ENCODE results near the gene FRMPD4.
"Not testable (repeated sequence)": the region's sequence is repeated elsewhere in the genome, so short reads cannot be mapped to it uniquely, and the experiment has no call there.

Gene FRMPD4

DNA sequence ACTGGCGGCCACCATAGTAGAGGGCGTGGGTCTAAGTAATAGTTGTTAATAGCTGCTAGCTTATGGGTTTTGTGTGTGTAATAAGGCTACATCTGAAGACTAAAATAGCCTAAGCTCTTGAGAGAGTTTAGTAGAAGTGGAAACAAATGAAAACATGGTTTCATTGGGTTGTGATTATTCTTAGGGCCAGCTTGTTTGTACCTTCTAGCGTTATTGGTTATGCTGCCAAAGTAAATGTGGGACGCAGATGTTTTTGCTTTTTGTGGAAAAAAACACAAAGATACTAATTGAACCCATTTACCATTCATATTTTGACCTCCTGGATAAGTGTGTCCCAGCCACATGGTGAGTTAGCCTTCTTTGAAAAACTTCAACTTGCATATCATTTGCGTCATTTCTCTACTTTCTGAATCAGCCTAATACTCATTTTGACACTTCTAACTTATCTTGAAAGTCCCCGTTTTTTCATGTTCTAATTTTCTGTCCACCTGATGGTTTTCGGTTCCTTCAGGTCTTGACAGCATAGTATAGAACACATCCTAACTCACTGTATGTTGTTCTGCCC, 305.3 kb downstream of the FRMPD4 start:
- no peak for DNase-seq

DNA sequence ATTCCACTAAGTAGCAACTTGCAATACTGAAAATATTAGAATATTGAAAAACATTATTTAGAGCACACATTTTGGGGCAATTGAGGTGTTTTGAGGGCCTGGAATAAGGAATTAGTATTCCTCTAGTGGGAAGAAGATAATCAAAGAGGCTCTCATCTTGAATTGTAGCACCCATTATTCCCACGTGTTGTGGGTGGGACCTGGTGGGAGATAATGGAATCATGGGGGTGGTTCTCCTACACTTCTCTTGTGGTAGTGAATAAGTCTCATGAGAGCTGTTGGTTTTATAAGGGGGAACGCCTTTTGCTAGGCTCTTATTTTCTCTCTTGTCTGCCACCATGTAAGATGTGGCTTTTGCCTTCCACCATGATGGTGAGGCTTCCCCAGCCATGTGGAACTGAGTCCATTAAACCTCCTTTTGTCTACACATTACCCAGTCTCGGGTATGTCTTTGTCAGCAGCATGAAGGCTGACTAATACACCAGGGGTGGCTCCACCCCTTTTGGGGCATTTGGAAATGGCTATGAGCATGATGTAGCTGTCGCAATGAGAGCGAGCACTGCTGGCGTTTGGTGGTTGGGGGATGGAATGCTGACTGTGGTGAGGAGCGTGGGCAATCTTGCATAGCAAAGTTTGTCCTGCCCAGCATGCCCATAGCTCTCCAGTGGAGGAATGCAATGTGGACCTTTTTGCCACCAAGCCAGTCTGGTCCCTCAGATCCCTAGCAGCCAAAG, 308.2 kb downstream of the FRMPD4 start:
- no peak for DNase-seq

DNA sequence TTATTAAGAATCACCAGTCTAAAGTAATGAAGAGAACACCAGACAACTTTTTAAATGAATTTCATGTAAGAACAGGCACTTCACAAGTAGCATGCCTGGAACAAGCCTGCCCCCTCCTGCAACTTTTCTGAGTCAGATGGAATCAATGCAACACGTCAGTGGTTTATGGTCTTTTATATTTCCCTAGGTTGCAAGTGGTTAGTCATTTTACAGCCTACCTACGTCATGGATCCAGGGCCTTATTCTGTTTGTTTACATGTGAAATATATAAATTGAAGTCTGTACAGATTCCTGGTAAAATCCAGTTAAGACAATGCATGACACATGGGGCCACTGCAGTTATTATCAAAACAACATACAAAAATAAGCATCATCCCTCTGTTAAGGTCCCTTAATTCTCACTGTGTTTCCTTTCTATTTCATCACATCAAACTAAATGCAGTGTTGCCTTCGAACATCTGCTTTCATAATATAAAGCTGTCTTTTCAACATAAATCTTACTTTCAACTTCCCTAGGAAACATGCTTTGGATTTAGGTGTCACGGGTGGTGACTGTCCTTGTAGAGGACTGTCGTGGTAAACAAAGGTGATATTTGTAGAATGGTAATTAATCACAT, 309.3 kb downstream of the FRMPD4 start:
- DNase-seq, result no peak

DNA sequence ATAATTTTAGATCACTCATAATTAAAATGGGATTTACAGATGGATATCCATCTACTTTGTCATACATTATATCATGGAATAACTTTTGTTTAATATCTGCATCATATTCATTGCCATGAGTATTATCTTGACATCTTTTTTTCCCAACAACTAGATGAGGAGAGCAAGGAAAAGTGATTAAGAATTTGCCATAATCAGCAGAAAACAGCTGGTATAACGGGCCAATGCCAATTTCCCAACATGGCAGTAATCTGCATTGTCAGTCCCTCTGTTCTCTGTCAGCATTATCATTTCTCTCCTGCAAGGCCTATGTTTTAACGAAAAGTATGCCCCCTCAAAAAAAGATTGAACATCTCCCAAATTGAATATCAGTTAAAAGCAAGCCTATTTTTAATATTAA, 314.0 kb downstream of the FRMPD4 start:
- no peak for DNase-seq

DNA sequence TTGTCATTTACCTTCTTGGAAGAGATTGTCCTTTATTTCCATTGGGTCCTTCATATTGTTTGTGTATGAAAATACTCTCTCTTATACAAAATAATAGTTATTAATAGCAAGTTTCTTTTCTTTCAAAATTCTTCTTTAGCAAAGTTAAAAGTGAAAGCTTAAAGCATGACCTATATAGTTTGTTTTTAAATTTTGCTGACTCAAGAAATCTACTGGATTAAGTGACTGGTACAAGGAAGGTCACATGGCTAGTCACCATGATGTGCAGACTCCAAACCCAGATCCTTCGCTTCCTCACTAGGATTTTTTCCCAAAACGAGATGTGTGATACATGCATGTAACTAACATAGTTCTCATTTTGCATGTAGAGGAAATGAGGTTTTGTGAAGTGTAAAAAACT, 322.7 kb downstream of the FRMPD4 start:
- no peak for DNase-seq

DNA sequence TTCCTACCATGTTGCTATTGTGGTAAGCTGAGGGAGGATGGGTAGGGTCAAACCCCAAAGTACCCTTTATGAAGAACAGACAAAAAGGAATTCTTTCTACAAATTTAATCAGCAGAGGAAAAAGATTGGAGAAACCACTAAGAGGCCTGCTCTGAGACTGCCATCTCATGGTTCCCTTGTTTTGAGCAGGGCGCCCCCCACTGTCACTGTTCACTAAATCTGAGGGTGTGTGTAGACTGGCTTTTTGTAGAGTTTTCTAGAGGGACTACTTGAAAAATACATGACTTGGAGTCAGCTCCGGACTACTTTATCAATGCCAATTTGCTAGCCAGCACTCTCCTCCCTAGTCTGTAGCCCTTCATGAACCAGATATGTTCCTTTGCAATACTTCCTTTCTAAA, 324.8 kb downstream of the FRMPD4 start:
- DNase-seq, result no peak

DNA sequence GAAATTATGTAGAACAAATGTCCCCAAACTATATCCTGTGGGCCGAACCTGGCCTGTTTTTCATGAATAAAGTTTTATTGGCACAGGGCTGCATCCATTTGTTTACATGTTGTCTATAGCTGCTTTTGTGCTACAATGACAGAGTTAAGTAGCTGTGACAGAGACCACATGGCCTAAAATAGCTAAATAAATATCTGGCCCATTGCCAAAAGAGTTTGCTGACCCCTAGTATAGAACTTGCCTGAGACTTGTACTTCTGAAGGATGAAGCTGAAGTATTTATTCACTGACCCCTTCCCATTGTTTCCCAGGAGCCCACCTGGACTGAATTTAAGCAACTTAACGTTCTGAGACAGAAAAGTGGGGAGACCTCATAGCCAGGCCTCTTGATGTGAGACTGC, 325.6 kb downstream of the FRMPD4 start:
- no peak for DNase-seq

DNA sequence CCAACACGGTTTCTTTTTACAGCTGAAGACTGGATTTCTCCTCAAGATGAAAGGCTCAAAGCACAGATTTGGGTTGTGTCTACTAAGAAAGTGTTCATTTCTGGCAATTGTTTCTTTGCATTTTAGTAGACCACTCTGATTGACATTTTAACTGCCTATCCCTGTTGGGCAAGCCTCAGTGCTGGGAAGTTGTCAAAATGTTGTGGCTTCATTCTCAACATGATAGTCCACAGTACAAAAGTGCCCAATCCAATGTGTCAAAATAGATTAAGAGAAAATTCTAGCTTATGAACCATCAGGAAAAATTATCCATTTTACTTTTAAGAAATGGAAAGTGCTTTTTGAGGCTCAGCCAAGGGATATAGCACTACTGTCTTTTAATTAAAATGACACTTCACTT, 329.0 kb downstream of the FRMPD4 start:
- DNase-seq, result no peak

DNA sequence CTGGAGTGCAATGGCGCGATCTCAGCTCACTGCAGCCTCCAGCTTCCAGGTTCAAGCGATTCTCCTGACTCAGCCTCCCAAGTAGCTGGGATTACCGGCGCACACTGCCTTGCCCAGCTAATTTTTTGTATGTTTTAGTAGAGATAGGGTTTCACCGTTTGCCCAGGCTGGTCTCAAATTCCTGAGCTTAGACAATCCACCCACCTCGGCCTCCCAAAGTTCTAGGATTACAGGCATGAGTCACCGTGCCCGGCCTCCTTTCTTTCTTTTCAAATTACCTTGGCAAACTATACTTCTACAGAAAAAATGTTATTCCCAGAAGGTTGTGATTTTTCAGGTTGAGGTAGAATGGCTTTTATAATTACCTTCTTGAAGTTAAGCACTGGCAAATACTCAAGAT, 331.0 kb downstream of the FRMPD4 start:
- DNase-seq, result no peak

DNA sequence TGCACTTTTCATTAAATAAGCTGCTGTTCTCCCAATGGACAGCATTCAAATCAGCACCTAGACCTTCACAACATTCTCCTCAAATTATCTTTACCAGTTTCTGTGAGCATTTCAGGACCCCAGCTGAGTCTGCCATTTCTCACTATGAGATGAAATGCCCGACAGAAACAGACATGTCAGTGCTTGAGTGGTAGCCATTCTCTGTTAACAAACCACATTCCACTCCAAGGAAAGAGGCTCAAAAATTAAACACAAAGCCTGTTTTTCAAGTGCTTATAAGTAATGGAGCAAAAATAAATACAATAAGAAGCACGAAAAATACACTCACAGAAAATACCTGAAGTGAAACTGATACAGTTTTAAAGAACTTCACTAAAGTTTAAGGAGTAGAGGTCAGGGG, 332.8 kb downstream of the FRMPD4 start:
- DNase-seq, result no peak

DNA sequence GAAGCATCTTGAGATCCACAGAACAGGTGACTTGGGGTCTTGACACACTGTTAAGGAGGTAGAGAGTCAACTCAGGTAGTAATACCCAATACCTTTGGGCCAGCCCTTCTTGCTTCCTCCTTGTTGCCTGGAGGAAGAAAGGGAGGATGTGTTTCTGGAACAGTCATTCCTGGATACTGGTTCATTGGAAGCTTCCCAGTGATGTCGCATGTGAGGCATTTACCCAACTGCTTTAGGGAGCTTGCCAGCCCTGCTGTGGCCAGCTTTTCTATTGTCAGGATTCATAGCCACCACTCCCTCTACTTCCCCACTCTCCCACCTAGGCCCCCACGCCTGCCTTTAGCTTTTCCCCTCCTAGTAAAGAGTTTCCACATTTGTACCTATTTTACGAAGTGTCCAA, 342.7 kb downstream of the FRMPD4 start:
- DNase-seq, result no peak

DNA sequence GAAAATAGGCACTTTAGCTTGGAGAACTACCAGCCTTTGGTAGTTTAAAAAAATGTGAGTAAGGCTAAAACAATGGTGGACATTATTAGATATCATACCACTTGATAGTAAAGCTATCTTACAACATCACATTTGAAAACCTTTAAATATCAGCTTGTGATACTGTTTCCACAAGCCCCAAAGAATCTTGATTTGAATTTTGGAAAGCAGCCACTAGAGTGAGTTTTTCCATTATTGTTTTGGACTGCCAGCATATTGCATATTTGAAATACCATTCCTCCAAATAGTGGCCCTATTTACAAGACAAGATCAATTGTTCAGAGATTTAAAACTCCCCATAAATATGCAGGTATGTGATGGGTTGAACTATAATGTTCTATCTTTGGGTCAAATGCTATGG, 349.9 kb downstream of the FRMPD4 start:
- no peak for DNase-seq

DNA sequence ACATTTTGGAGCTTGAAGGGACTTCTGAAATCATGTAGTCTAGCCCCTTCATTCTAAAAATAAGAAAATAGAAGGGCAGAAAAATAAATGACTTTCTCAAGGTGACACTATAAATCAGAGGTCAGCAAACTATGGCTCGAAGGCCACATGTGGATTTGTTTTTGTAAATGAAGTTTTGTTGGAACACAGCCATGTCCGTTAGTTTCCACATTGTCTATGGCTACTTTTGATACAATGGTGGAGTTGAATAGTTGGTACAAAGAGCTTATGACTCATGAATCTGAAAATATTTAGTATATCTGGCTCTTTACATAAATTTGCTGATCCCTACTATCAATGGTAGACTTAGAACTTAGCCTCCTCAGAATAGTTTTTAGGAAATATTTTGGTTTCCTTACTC, 350.5 kb downstream of the FRMPD4 start:
- no peak for DNase-seq

DNA sequence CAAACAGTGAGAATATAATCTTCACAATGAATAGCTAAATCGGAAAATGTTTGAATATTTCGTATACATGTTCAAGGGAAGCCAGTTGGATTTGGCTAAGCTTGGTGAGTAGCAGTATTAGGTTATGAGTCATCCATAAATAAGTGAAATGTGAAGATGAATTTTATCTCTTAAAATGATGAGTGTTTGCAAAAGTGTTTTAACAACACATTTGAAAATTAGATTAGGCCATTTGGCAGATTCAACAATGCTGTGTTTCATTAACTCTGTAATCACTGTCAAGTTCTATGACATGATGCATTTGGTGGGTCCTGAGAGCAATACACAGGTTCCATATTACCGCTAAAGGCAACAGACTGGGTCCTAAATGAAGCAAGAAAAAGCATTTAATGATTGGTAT, 351.1 kb downstream of the FRMPD4 start:
- DNase-seq, result no peak

DNA sequence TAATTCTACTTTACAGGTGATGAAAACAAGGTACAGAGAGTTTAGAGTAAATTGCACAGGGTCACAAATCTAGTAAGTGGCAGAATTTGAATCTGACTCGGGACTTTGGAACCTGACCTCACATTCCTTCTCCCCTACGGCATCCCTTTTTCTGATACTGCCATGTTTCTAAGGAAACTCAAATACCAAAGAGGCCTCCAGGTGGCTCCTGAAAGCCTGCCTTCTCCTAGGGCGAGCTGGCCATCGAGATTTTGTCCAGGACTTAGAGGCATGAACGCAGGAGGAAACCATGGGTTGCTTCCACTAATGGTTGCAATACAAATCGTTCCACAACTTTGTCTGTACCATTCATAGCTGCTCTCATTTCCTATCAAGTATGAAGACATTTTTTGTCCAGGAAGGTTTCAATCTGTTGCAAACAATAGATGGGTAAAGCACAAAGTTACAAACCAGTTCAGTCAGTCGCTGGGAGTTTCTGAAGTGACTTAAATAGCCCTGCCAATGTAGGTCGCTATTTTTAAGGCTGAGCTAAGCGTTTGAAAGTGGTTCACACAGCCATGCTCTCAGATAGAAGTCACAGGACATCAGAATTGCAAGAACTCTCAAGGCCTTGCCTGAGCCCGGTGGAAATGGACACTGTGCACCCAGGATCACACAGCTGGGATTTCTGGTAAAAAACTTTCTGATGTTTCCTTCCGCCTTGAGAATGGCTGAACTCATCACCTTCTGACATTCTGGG, 356.3 kb downstream of the FRMPD4 start:
- no peak for DNase-seq

DNA sequence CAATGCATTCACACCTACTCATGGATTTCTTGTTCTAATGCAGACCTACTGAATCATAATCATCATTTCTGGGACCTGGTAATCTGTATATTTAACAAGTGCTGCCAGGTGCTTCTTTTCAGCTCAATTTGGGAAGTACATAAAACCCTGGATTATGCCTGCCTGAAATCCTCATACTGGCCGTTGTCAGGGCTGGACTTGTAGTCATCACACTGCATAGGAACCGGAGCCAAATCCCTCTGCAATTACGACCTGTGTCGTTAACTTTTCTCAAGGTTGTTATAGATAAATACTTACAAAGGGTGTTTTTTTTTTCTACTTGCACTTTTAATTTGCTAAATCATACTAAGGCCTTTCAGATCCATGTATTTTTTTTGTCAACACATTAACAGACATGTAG, 358.1 kb downstream of the FRMPD4 start:
- DNase-seq, result no peak

DNA sequence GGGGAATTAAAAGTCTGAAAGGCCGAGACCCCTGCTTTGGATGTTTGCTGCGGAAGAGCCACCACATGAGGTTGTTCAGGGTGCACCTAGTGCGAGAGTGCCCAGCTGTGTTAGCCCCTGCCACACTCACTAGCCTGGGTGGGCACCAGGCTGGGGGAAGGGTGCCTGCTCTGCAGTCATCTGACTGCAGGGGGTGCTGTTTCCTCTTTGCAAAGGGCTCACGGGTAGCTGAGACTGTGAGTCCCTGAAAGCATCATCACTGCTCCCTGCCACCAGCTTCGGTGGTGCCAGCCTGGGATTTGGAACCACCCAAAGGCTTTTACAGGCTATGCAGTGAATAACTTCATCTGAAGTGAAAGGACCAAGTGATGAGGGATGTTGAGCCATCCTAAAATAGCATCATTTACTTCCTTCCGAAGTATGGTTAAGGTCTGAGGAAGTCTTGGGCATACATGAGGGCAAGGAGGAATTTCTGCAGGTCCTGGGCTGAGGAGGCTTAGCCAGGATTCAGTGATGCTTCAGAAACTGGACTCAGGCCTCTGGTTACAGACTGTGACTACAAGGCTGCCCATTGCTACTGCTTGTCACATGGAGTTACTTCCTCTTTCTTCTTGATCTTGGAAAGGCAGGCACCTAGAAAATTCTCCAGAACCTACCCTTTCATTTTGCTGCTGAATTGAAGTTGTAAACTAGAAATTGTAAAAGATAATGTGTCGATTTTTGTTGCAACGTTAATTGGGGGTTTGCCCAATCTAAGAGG, 359.7 kb downstream of the FRMPD4 start:
- no peak for DNase-seq

DNA sequence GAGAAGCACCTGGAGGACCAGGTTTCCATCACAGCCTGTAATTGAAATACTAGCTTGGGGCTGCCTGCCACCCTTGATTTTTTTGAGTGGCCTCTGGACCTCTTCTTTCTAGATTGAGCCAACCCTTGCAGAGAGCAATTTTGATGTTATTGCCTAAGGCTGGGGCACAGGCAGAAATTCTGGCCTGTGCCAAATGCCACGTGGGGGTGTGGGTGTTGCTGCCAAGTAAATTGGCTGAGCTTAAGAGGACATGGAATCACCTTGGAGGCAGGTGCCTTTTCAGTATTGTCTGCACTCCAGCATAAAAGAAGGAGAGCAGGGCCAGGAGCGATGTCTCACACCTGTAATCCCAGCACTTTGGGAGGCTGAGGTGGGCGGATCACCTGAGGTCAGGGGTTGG, 366.9 kb downstream of the FRMPD4 start:
- DNase-seq, result no peak

DNA sequence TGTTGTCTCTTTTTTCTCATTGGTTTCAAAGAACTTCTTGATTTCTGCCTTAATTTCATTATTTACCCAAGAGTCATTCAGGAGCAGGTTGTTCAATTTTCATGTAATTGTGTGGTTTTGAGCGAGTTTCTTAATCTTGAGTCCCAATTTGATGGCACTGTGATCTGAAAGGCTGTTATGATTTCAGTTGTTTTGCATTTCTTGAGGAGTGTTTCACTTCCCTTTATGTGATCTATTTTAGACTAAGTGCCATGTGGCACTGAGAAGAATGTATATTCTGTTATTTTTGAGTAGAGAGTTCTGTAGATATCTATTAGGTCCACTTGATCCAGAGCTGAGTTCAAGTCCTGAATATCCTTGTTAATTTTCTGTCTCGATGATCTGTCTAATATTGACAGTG, 377.1 kb downstream of the FRMPD4 start:
- DNase-seq, result not testable (repeated sequence)

DNA sequence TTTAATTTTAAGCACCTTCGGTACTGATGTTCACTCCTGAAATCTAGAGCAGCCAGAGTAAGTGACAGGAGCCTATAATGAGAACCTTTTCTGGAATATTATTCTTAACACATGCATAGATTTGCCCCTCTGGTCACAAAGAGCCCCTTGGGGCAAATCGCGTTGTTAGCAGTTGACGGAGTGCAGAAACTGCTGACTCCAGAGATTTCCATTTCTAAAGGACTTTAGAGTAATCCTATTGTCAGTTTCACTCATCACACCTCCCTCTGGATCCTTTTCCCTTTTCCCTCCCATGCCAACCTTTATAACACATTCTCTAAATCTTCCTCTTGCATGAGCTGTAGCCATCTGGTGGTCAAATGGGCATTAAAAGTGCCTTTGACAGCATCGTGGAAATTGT, 388.0 kb downstream of the FRMPD4 start:
- no peak for DNase-seq

DNA sequence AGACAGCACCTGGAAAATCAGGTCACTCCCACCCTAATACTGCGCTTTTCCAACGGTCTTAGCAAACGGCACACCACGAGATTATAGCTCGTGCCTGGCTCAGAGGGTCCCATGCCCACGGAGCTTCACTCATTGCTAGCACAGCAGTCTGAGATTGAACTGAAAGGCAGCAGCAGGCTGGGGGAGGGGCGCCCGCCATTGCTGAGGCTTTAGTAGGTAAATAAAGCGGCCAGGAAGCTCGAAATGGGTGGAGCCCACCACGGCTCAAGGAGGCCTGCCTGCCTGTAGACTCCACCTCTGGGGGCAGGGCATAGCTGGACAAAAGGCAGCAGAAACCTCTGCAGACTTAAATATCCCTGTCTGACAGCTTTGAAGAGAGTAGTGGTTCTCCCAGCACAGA, 399.8 kb downstream of the FRMPD4 start:
- not testable (repeated sequence) for DNase-seq

DNA sequence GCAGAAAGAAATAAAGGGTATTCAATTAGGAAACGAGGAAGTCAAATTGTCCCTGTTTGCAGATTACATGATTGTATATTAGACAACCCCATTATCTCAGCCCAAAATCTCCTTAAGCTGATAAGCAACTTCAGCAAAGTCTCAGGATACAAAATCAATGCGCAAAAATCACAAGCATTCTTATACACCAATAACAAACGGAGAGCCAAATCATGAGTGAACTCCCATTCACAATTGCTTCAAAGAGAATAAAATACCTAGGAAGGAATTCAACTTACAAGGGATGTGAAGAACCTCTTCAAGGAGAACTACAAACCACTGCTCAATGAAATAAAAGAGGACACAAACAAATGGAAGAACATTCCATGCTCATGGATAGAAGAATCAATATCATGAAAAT, 404.0 kb downstream of the FRMPD4 start:
- not testable (repeated sequence) for DNase-seq

DNA sequence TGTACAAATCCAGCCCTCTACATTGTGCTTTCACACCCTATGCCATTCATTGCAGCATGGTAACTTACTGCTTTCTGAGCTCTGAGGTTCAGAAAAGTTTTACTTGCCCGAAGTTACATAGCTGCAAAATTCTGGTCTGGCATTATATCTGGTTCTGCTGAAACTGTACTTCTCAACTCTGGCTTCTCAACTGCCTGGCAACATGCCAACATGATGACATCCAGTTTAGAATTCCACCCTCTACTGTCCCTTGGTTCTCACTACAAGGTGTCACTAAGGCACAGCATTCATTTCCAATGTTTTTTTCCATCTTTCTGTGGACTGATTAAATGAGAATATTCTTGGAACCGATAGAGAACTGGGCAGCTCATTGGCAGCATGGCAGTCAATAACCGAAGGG, 410.1 kb downstream of the FRMPD4 start:
- no peak for DNase-seq
